Measurements from ENCODE around the gene POLR1A.

The POLR1A gene

DNA sequence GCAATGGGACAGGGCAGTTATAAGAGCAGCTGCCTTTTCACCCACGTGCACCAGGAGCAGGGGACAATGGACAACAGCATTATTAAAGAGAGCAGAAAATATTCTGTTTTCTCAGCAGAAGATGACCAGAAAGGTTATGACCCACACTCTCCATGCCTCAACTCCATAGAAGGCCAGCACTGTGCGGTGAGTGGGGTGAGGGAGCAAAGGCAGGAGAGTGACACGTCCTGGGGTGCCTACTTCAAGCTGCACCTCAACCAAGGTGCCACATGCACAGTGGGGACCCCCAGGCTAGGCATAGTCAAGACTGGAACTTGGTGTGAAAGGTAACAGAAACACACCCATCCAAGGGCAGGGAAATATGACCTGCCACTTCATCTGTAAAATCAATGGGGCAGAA is 50.4 kb downstream of the POLR1A start:
- no peaks in the 10 kb centered on the region for H3K4me1 ChIP-seq (ENCODE audit: control insufficient read depth, insufficient read depth, low read length)
- ChIA-PET CTCF (interaction anchor here (1.0 kb wide), 1 partner anchor 213 kb away, joined by 3 read pairs; no protein-coding TSS in a partner anchor), POLR2A (no interaction called here)
- no peaks in the 10 kb centered on the region for H3K9me3 ChIP-seq (ENCODE audit: control insufficient read depth, insufficient read depth, low read depth, low read length)
- H3K36me3 ChIP-seq (ENCODE audit: control insufficient read depth in 2 of 2, insufficient read depth in 1 of 2, low read length in 2 of 2), result peaks cover 19 to 73% of the 10 kb centered on the region in 2 experiments
- no peak overlapping the region for H3K27ac ChIP-seq (ENCODE audit: extremely low read depth, low read depth, low read length)
- TF ChIP-seq KLF1 (tag by site-specific recombination; IDR thresholded peaks at IDR 0.05) (no peak), ZNF155 (tag by site-specific recombination; IDR thresholded peaks at IDR 0.05) (no peak), ZNF473 (tag by site-specific recombination; IDR thresholded peaks at IDR 0.05) (no peak), ZNF302 (tag by site-specific recombination; IDR thresholded peaks at IDR 0.05; ENCODE audit: low read depth) (no peak), ZSCAN16 (tag by site-specific recombination; IDR thresholded peaks at IDR 0.05) (no peak), TRIM28 (IDR thresholded peaks at IDR 0.05; ENCODE audit: borderline replicate concordance, low read length) (no peak), SP2 (tag by site-specific recombination; IDR thresholded peaks at IDR 0.05) (no peak), ZNF791 (tag by site-specific recombination; IDR thresholded peaks at IDR 0.05) (no peak)
- TF ChIP-seq, protein P1, sequence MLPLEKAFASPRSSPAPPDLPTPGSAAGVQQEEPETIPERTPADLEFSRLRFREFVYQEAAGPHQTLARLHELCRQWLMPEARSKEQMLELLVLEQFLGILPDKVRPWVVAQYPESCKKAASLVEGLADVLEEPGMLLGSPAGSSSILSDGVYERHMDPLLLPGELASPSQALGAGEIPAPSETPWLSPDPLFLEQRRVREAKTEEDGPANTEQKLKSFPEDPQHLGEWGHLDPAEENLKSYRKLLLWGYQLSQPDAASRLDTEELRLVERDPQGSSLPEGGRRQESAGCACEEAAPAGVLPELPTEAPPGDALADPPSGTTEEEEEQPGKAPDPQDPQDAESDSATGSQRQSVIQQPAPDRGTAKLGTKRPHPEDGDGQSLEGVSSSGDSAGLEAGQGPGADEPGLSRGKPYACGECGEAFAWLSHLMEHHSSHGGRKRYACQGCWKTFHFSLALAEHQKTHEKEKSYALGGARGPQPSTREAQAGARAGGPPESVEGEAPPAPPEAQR (tag by site-specific recombination; IDR thresholded peaks at IDR 0.05), result no peak
- TF ChIP-seq, protein P2, sequence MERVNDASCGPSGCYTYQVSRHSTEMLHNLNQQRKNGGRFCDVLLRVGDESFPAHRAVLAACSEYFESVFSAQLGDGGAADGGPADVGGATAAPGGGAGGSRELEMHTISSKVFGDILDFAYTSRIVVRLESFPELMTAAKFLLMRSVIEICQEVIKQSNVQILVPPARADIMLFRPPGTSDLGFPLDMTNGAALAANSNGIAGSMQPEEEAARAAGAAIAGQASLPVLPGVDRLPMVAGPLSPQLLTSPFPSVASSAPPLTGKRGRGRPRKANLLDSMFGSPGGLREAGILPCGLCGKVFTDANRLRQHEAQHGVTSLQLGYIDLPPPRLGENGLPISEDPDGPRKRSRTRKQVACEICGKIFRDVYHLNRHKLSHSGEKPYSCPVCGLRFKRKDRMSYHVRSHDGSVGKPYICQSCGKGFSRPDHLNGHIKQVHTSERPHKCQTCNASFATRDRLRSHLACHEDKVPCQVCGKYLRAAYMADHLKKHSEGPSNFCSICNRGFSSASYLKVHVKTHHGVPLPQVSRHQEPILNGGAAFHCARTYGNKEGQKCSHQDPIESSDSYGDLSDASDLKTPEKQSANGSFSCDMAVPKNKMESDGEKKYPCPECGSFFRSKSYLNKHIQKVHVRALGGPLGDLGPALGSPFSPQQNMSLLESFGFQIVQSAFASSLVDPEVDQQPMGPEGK (tag by site-specific recombination; IDR thresholded peaks at IDR 0.05), result no peak
- H3K4me3 ChIP-seq (ENCODE audit: low read depth, low read length), result no peak overlapping the region

DNA sequence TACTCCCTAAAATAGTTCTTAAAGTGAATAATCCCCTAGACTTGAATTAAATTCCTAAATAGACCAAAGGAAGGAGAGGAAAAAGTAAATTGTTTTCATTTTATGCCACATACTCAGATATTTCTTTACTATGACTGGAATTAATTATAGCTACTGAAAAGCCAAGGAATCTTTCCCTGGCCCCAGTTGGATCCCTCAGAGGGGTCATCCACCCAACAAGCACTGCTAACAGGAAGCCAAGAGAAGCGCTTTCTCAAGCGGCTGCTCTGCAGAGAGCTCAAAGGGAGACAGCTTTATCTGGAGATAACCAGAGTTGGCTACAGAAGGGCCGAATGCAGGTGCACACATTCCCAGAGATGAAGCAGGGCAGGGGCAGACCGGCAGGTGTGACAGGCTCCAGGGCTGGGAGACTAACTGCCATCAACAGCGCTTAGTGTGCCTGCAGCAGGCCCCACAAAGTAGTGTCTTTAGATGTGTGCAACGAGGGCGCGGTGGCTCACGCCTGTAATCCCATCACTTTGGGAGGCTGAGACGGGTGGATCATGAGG is 51.1 kb downstream of the POLR1A start:
- TF ChIP-seq FEZF1 (tag by site-specific recombination; IDR thresholded peaks at IDR 0.05), result no peak
- TF ChIP-seq ZEB2 (tag by site-specific recombination; IDR thresholded peaks at IDR 0.05), result no peak
- TF ChIP-seq ZNF560 (tag by site-specific recombination; IDR thresholded peaks at IDR 0.05; ENCODE audit: borderline replicate concordance), result no peak
- TF ChIP-seq ZNF138 (tag by site-specific recombination; IDR thresholded peaks at IDR 0.05; ENCODE audit: borderline replicate concordance), result no peak
- no peak for TF ChIP-seq ZNF112 (tag by site-specific recombination; IDR thresholded peaks at IDR 0.05)
- Histone ChIP-seq H3K9me3 (ENCODE audit: control insufficient read depth, insufficient read depth, low read depth, low read length) (no peaks in the 10 kb centered on the region), H3K4me1 (ENCODE audit: control insufficient read depth, insufficient read depth, low read length) (no peaks in the 10 kb centered on the region), H3K36me3 (ENCODE audit: control insufficient read depth in 2 of 2, insufficient read depth in 1 of 2, low read length in 2 of 2) (peaks cover 18 to 75% of the 10 kb centered on the region in 2 experiments), H3K27ac (ENCODE audit: extremely low read depth, low read depth, low read length) (no peak overlapping the region), H3K4me3 (ENCODE audit: low read depth, low read length) (no peak overlapping the region)
- ChIA-PET CTCF (interaction anchor here (0.8 kb wide), 1 partner anchor 14 kb away, joined by 4 read pairs; no protein-coding TSS in a partner anchor), POLR2A (no interaction called here)

DNA sequence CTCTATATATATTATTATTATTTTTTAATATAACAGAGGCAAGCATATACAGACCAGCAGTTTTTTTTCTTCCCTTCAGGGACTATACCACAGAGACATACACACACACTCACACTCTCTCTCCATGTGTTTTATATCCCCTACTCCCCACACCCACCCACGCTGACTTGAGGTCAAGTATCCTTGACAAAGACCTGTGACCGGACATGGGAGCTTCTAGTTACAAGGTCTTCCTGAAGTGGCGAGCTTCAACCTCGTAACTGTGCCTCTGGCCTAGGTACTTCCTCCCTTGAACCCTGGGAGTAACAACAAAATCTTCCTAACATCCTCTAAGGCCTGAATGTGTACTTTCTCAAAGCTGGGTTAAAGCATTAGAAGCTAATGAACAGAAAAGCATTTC is 52.5 kb downstream of the POLR1A start:
- no peak overlapping the region for H3K4me3 ChIP-seq (ENCODE audit: low read depth, low read length)
- peaks cover 22 to 82% of the 10 kb centered on the region in 2 experiments for H3K36me3 ChIP-seq (ENCODE audit: control insufficient read depth in 2 of 2, insufficient read depth in 1 of 2, low read length in 2 of 2)
- ChIA-PET POLR2A (no interaction called here), CTCF (interaction anchor here (0.5 to 0.7 kb wide), 4 partner anchors 15 to 226 kb away, joined by 3 read pairs; no protein-coding TSS in a partner anchor)
- H3K4me1 ChIP-seq (ENCODE audit: control insufficient read depth, insufficient read depth, low read length), result no peaks in the 10 kb centered on the region
- H3K27ac ChIP-seq (ENCODE audit: extremely low read depth, low read depth, low read length), result no peak overlapping the region
- no peaks in the 10 kb centered on the region for H3K9me3 ChIP-seq (ENCODE audit: control insufficient read depth, insufficient read depth, low read depth, low read length)
- no peak for TF ChIP-seq ZNF184 (tag by site-specific recombination; IDR thresholded peaks at IDR 0.05)
- TF ChIP-seq, protein P3, sequence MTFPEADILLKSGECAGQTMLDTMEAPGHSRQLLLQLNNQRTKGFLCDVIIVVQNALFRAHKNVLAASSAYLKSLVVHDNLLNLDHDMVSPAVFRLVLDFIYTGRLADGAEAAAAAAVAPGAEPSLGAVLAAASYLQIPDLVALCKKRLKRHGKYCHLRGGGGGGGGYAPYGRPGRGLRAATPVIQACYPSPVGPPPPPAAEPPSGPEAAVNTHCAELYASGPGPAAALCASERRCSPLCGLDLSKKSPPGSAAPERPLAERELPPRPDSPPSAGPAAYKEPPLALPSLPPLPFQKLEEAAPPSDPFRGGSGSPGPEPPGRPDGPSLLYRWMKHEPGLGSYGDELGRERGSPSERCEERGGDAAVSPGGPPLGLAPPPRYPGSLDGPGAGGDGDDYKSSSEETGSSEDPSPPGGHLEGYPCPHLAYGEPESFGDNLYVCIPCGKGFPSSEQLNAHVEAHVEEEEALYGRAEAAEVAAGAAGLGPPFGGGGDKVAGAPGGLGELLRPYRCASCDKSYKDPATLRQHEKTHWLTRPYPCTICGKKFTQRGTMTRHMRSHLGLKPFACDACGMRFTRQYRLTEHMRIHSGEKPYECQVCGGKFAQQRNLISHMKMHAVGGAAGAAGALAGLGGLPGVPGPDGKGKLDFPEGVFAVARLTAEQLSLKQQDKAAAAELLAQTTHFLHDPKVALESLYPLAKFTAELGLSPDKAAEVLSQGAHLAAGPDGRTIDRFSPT (tag by site-specific recombination; IDR thresholded peaks at IDR 0.05), result no peak
- TF ChIP-seq ZNF701 (tag by site-specific recombination; IDR thresholded peaks at IDR 0.05), result no peak
- no peak for TF ChIP-seq ZFP37 (tag by site-specific recombination; IDR thresholded peaks at IDR 0.05)
- TF ChIP-seq, protein P4, sequence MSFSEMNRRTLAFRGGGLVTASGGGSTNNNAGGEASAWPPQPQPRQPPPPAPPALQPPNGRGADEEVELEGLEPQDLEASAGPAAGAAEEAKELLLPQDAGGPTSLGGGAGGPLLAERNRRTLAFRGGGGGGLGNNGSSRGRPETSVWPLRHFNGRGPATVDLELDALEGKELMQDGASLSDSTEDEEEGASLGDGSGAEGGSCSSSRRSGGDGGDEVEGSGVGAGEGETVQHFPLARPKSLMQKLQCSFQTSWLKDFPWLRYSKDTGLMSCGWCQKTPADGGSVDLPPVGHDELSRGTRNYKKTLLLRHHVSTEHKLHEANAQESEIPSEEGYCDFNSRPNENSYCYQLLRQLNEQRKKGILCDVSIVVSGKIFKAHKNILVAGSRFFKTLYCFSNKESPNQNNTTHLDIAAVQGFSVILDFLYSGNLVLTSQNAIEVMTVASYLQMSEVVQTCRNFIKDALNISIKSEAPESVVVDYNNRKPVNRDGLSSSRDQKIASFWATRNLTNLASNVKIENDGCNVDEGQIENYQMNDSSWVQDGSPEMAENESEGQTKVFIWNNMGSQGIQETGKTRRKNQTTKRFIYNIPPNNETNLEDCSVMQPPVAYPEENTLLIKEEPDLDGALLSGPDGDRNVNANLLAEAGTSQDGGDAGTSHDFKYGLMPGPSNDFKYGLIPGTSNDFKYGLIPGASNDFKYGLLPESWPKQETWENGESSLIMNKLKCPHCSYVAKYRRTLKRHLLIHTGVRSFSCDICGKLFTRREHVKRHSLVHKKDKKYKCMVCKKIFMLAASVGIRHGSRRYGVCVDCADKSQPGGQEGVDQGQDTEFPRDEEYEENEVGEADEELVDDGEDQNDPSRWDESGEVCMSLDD (tag by site-specific recombination; IDR thresholded peaks at IDR 0.05), result no peak
- TF ChIP-seq ZNF155 (tag by site-specific recombination; IDR thresholded peaks at IDR 0.05), result no peak
- TF ChIP-seq ZNF274 (IDR thresholded peaks at IDR 0.05; ENCODE audit: low read length), result no peak
- no peak for TF ChIP-seq ZNF274 (tag by site-specific recombination; IDR thresholded peaks at IDR 0.05; ENCODE audit: borderline replicate concordance)
- TF ChIP-seq ZBTB48 (tag by site-specific recombination; IDR thresholded peaks at IDR 0.05), result no peak
